Endodermal cell (in vitro differentiated cells): ENCODE measurements around the gene NR1I3. TPM values are rescaled to one million over a fixed set of nuclear protein-coding genes. Genes with fewer than 3 reads are reported as not detected.

Experiments
- DNase-seq: peaks from one replicate; pipeline ENCODE4 v3.0.0-alpha.2; 2017
- H3K27ac ChIP-seq: 2 replicates; pipeline ENCODE4 v1.5.1; 2013; ENCODE audit warnings: mild to moderate bottlenecking, low read depth, low read length, moderate library complexity
- H3K27me3 ChIP-seq: 2 replicates; pipeline ENCODE4 v1.6.1; 2013; ENCODE audit warnings: mild to moderate bottlenecking, low read length, moderate library complexity; ENCODE audit not compliant: insufficient read depth, control insufficient read depth, poor library complexity, severe bottlenecking
- H3K36me3 ChIP-seq: 2 replicates; pipeline ENCODE4 v1.7.0; 2013; ENCODE audit warnings: mild to moderate bottlenecking, low read length, moderate library complexity; ENCODE audit not compliant: control insufficient read depth, insufficient read depth
- H3K4me1 ChIP-seq: one replicate; pipeline ENCODE4 v1.7.0; 2013; ENCODE audit warnings: low read length; ENCODE audit not compliant: control insufficient read depth, insufficient read depth
- H3K4me3 ChIP-seq: 2 replicates; pipeline ENCODE4 v1.5.1; 2013; ENCODE audit warnings: mild to moderate bottlenecking, low read length, moderate library complexity
- H3K9ac ChIP-seq: 2 replicates; pipeline ENCODE4 v1.6.1; 2013; ENCODE audit warnings: mild to moderate bottlenecking, low read length, moderate library complexity; ENCODE audit not compliant: poor library complexity, severe bottlenecking; ENCODE audit errors: extremely low read depth
- H3K9me3 ChIP-seq: 2 replicates; pipeline ENCODE4 v1.6.1; 2013; ENCODE audit warnings: mild to moderate bottlenecking, low read length, moderate library complexity; ENCODE audit not compliant: control insufficient read depth
- H3K27ac Mint-ChIP-seq: 2 replicates; pipeline ENCODE4 v1.8.0; 2020; ENCODE audit warnings: mixed read lengths
- H3K27me3 Mint-ChIP-seq: 2 replicates; pipeline ENCODE4 v1.8.0; 2021; ENCODE audit warnings: mild to moderate bottlenecking, mixed read lengths; ENCODE audit not compliant: insufficient read depth
- H3K36me3 Mint-ChIP-seq: 2 replicates; pipeline ENCODE4 v1.8.0; 2020; ENCODE audit warnings: low read depth, mixed read lengths
- H3K4me1 Mint-ChIP-seq: 2 replicates; pipeline ENCODE4 v1.8.0; 2020; ENCODE audit warnings: mixed read lengths
- H3K4me3 Mint-ChIP-seq: 2 replicates; pipeline ENCODE4 v1.8.0; 2020; ENCODE audit warnings: mild to moderate bottlenecking, moderate library complexity, mixed read lengths
- H3K9me3 Mint-ChIP-seq: 2 replicates; pipeline ENCODE4 v1.8.0; 2020; ENCODE audit warnings: mild to moderate bottlenecking, mixed read lengths
- CTCF ChIP-seq: fragments of 200-600 bp; sonication (generic); conservative IDR thresholded peaks from 2 replicates; pipeline ENCODE4 v1.5.0; 2021; ENCODE audit warnings: antibody characterized with exemption, mild to moderate bottlenecking
- WGBS, 2 experiments: methylation state at CpG; one replicate each; pipeline versions ENCODE4 v1.1.5 to v1.1.7; 2013; ENCODE audit warnings: missing lambda C conversion rate in 2 of 2, mixed read lengths in 1 of 2; ENCODE audit not compliant: insufficient coverage in 1 of 2, insufficient read length in 1 of 2; 5-methylcytosine and 5-hydroxymethylcytosine counted together
- total RNA-seq, 2 donors: library from RNA; stranded (reverse); fragmentation: NEBNext Ultra II Directional in 1 of 2; extraction: Animal tissue kit (Norgen Biotek cat#: 25700) in 1 of 2; gene quantifications; 2 replicates in 1 of 2; 3 replicates in 1 of 2; pipeline ENCODE4 v1.2.1, GENCODE V29; 2021

The NR1I3 gene
- total RNA-seq, 2 donors from 2014 or later = not detected

- H3K27me3 Mint-ChIP-seq = peaks cover 64% of the 10 kb centered on the region
These were observed 22.6 kb upstream of the NR1I3 start for GRCh38 chr1:161260376-161261260.

GRCh38 chr1:161259765-161260164, 21.8 kb upstream of the NR1I3 start:
- Mint-ChIP-seq H3K4me3 (peak overlapping the region; percentile 58), H3K36me3 (peaks cover 7% of the 10 kb centered on the region)
- no peak overlapping the region for H3K9ac ChIP-seq

More at GRCh38 chr1:161260376-161261260, 22.6 kb upstream of the NR1I3 start:
- H3K4me1 Mint-ChIP-seq = peaks cover 33% of the 10 kb centered on the region
- no peak for TF ChIP-seq CTCF
- Histone ChIP-seq H3K27me3 (peaks cover 38% of the 10 kb centered on the region), H3K9me3 (peaks cover 26% of the 10 kb centered on the region), H3K27ac (no peak overlapping the region), H3K4me3 (no peak overlapping the region), H3K9ac (no peak overlapping the region), H3K4me1 (peaks cover 4% of the 10 kb centered on the region), H3K36me3 (no peaks in the 10 kb centered on the region)
- H3K9me3 Mint-ChIP-seq = peaks cover 26% of the 10 kb centered on the region
- 73 to 76% methylated on average over 4 to 8 of the region's 9 CpGs for WGBS, 2 experiments
- H3K27ac Mint-ChIP-seq = no peak overlapping the region
- no peak overlapping the region for H3K4me3 Mint-ChIP-seq
- DNase-seq = no peak
- H3K36me3 Mint-ChIP-seq = peaks cover 7% of the 10 kb centered on the region

GRCh38 chr1:161259345-161259702, 21.3 kb upstream of the NR1I3 start:
- Histone ChIP-seq H3K4me3 (peak overlapping the region; percentile 77), H3K9ac (no peak overlapping the region), H3K4me1 (peaks cover 4% of the 10 kb centered on the region), H3K27me3 (peaks cover 38% of the 10 kb centered on the region), H3K9me3 (peaks cover 26% of the 10 kb centered on the region), H3K27ac (no peak overlapping the region), H3K36me3 (no peaks in the 10 kb centered on the region)
- H3K27me3 Mint-ChIP-seq = peaks cover 59% of the 10 kb centered on the region
- peak overlapping the region; percentile 58 for H3K4me3 Mint-ChIP-seq
- DNase-seq = no peak
- H3K27ac Mint-ChIP-seq = no peak overlapping the region
- peaks cover 37% of the 10 kb centered on the region for H3K4me1 Mint-ChIP-seq
- TF ChIP-seq CTCF = no peak
- peaks cover 7% of the 10 kb centered on the region for H3K36me3 Mint-ChIP-seq
- WGBS, 2 experiments = 65 to 82% methylated on average over 2 to 6 of the region's 6 CpGs
- peaks cover 26% of the 10 kb centered on the region for H3K9me3 Mint-ChIP-seq

More at GRCh38 chr1:161259765-161260164, 21.8 kb upstream of the NR1I3 start:
- Histone ChIP-seq H3K4me1 (peaks cover 4% of the 10 kb centered on the region), H3K36me3 (no peaks in the 10 kb centered on the region), H3K27me3 (peaks cover 38% of the 10 kb centered on the region), H3K27ac (no peak overlapping the region), H3K9me3 (peaks cover 26% of the 10 kb centered on the region), H3K4me3 (no peak overlapping the region)
- WGBS, 2 experiments = 94% methylated on average over 1 of the region's 1 CpG; no CpG with 5 or more reads in 1 of the 2 experiments
- H3K9me3 Mint-ChIP-seq = peaks cover 26% of the 10 kb centered on the region
- peaks cover 37% of the 10 kb centered on the region for H3K4me1 Mint-ChIP-seq
- no peak for DNase-seq
- H3K27ac Mint-ChIP-seq = no peak overlapping the region
- TF ChIP-seq CTCF = no peak
- peaks cover 62% of the 10 kb centered on the region for H3K27me3 Mint-ChIP-seq
